SU-DHL-6 (cell line): Measurements from ENCODE around the gene SMAP2.
A peak's percentile ranks its signal among the peaks of the same experiment; 100 is the strongest.
"Not testable (repeated sequence)": the region's sequence is repeated elsewhere in the genome, so short reads cannot be mapped to it uniquely, and the experiment has no call there.

Source experiments
- H2AFZ ChIP-seq: fragments of 200-600 bp; sonication (generic); 2 replicates; pipeline ENCODE4 v1.6.1; 2014; ENCODE audit warnings: low read depth, mild to moderate bottlenecking, moderate library complexity, mixed read lengths, antibody characterized with exemption, low read length; ENCODE audit not compliant: severe bottlenecking
- H3F3A ChIP-seq: fragments of 200-600 bp; shearing (Covaris generic); 2 replicates; pipeline ENCODE4 v1.6.0; 2016; ENCODE audit warnings: antibody characterized with exemption, mild to moderate bottlenecking; ENCODE audit not compliant: insufficient read depth
- H3K27ac ChIP-seq: fragments of 200-600 bp; sonication (generic); 2 replicates; pipeline ENCODE4 v1.5.1; 2016; ENCODE audit warnings: low read depth, mild to moderate bottlenecking, low read length, moderate library complexity, mixed read lengths
- H3K27me3 ChIP-seq: fragments of 200-600 bp; sonication (generic), shearing (Covaris generic); 2 replicates; pipeline ENCODE4 v1.6.0; 2014; ENCODE audit warnings: mild to moderate bottlenecking, low read length
- H3K36me3 ChIP-seq: fragments of 200-600 bp; sonication (generic); 2 replicates; pipeline ENCODE4 v1.6.1; 2014; ENCODE audit warnings: mild to moderate bottlenecking, low read length, mixed read lengths
- H3K4me2 ChIP-seq: fragments of 300-600, 200-600 bp; shearing (Covaris generic), sonication (generic); 2 replicates; pipeline ENCODE4 v1.6.0; 2014; ENCODE audit warnings: low read length, low read depth, mild to moderate bottlenecking; ENCODE audit not compliant: poor library complexity, severe bottlenecking
- H3K4me3 ChIP-seq: fragments of 200-600 bp; sonication (generic); 2 replicates; pipeline ENCODE4 v1.5.1; 2014; ENCODE audit warnings: antibody characterized with exemption, low read length, mild to moderate bottlenecking, mixed read lengths; ENCODE audit not compliant: insufficient read depth, poor library complexity, severe bottlenecking
- H3K79me2 ChIP-seq: fragments of 200-600 bp; sonication (generic); 2 replicates; pipeline ENCODE4 v1.6.1; 2014; ENCODE audit warnings: mild to moderate bottlenecking, low read length, moderate library complexity; ENCODE audit not compliant: insufficient read depth
- H3K9ac ChIP-seq: fragments of 200-600 bp; sonication (generic); 2 replicates; pipeline ENCODE4 v1.7.0; 2014; ENCODE audit warnings: mild to moderate bottlenecking, low read length
- H3K9me2 ChIP-seq: fragments of 200-600 bp; sonication (generic); replicated peaks from 2 replicates; pipeline ENCODE4 v1.6.1; 2014; ENCODE audit warnings: low read length; ENCODE audit not compliant: insufficient read depth
- H3K9me3 ChIP-seq: fragments of 200-600 bp; sonication (generic); 2 replicates; pipeline ENCODE4 v1.6.1; 2014; ENCODE audit warnings: low read length, mixed read lengths; ENCODE audit not compliant: insufficient read depth
- H4K20me1 ChIP-seq: fragments of 200-600 bp; sonication (generic); 2 replicates; pipeline ENCODE4 v1.6.1; 2014; ENCODE audit warnings: low read depth, mild to moderate bottlenecking, antibody characterized with exemption, low read length, moderate library complexity, mixed read lengths
- CTCF ChIP-seq: fragments of 200-600 bp; sonication (generic); IDR thresholded peaks from one replicate; pipeline ENCODE4 v1.5.1; 2017; ENCODE audit warnings: antibody characterized with exemption, mild to moderate bottlenecking, low read length, moderate library complexity; ENCODE audit not compliant: insufficient read depth, poor library complexity, severe bottlenecking
- EZH2phosphoT487 ChIP-seq: fragments of 200-600 bp; sonication (generic), shearing (Covaris generic); conservative IDR thresholded peaks from 2 replicates; pipeline ENCODE4 v1.6.1; 2018; ENCODE audit warnings: mild to moderate bottlenecking, antibody characterized with exemption, low read length, moderate library complexity, mixed read lengths

SMAP2 gene

GRCh38 chr1:40386359-40386723 lies 12.8 kb downstream of the SMAP2 start:
- H3K27me3 ChIP-seq, result no peaks in the 10 kb centered on the region
- H3K27ac ChIP-seq, result peak overlapping the region; percentile 92
- peak overlapping the region; percentile 13 for H3K4me3 ChIP-seq
- H3K9me3 ChIP-seq, result no peaks in the 10 kb centered on the region
- TF ChIP-seq CTCF, result no peak
- no peak for TF ChIP-seq EZH2phosphoT487
- peak overlapping the region; percentile 40 for H3K9ac ChIP-seq
- H3K4me2 ChIP-seq, result peak overlapping the region; percentile 59
- H3F3A ChIP-seq, result peaks cover 27% of the 10 kb centered on the region
- 0 out of 2 replicates have a peak, but pooled peaks cover 3% of the 10 kb centered on the region for H3K36me3 ChIP-seq
- no peaks in the 10 kb centered on the region for H3K9me2 ChIP-seq
- H3K79me2 ChIP-seq, result peaks cover 53% of the 10 kb centered on the region
- no peak overlapping the region for H2AFZ ChIP-seq
- no peaks in the 10 kb centered on the region for H4K20me1 ChIP-seq

GRCh38 chr1:40386796-40387195 lies 13.3 kb downstream of the SMAP2 start:
- no peaks in the 10 kb centered on the region for H3K27me3 ChIP-seq
- H3F3A ChIP-seq, result peaks cover 25% of the 10 kb centered on the region
- no peaks in the 10 kb centered on the region for H3K9me2 ChIP-seq
- peak overlapping the region; percentile 59 for H3K4me2 ChIP-seq
- H2AFZ ChIP-seq, result no peak overlapping the region
- TF ChIP-seq CTCF (no peak), EZH2phosphoT487 (no peak)
- peak overlapping the region; percentile 92 for H3K27ac ChIP-seq
- H4K20me1 ChIP-seq, result peaks cover under 1% of the 10 kb centered on the region; the same call in 1 of the 2 replicates
- peaks cover 53% of the 10 kb centered on the region for H3K79me2 ChIP-seq
- 0 out of 2 replicates have a peak, but pooled peaks cover 3% of the 10 kb centered on the region for H3K36me3 ChIP-seq
- no peaks in the 10 kb centered on the region for H3K9me3 ChIP-seq
- peak overlapping the region; percentile 13 for H3K4me3 ChIP-seq
- H3K9ac ChIP-seq, result peak overlapping the region; percentile 40

- H3K4me2 ChIP-seq, result not testable (repeated sequence)
These were observed 14.1 kb downstream of the SMAP2 start for GRCh38 chr1:40387381-40388306.

GRCh38 chr1:40388456-40389321 lies 15.2 kb downstream of the SMAP2 start:
- H4K20me1 ChIP-seq, H2AFZ ChIP-seq, H3K4me3 ChIP-seq, H3K9ac ChIP-seq, H3K27me3 ChIP-seq, H3K36me3 ChIP-seq, H3K9me3 ChIP-seq, H3K27ac ChIP-seq, H3K9me2 ChIP-seq, H3K4me2 ChIP-seq: not testable (repeated sequence)
- peaks cover 44% of the 10 kb centered on the region for H3K79me2 ChIP-seq
- H3F3A ChIP-seq, result peaks cover 23% of the 10 kb centered on the region

More at GRCh38 chr1:40387381-40388306, 14.1 kb downstream of the SMAP2 start:
- H3K9ac ChIP-seq, H3K27ac ChIP-seq, H3K4me3 ChIP-seq, H2AFZ ChIP-seq, H3K9me3 ChIP-seq, H3K27me3 ChIP-seq, H4K20me1 ChIP-seq, H3K36me3 ChIP-seq, H3K9me2 ChIP-seq: not testable (repeated sequence)
- peaks cover 23% of the 10 kb centered on the region for H3F3A ChIP-seq
- peaks cover 53% of the 10 kb centered on the region for H3K79me2 ChIP-seq
